GM21723 (cell line): Measurements from ENCODE around the gene MANF.

Experiments
- ATAC-seq: cut with Tn5 transposase; IDR thresholded peaks from one replicate; pipeline ENCODE4 v1.9.1; 2021; ENCODE audit warnings: mild to moderate bottlenecking, moderate library complexity; ENCODE audit not compliant: unreplicated experiment

The MANF gene

DNA sequence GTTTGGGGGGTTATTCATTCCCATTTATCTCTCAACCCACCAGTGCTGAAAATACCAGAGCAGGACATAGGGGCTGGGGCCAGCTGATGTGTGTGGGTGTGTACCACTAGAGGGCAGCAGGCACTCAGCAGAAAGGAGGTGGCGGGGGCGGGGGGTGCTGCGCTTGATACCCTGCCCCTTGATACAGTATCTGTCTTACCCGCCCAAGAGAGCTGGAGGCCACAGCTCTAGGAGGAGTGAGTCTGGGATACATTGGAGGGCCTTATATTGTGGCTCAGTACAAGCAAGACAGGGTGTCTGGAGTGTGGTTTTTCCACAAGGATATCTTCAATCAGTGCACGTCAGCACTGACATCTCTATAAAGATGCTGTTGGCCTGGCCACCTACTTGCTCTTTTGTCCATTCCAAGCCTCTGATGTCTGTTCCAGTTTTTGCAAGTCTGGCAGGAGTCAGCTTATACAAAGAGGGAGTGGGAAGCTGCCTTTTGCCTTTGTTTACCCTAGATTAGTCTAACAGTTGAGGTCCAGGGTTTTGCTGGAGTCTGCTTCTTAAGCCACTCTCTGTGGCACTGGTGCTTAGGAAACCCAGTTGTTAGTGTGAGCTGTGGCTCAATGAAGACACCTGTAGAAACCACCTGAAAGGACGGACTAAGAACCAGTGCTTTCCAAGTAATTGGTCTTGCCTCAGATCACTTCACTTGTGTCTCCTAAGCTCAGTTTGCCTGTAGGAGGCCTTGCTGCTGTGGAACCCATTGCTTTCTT lies 4.5 kb downstream of the MANF start:
- no peak for ATAC-seq

DNA sequence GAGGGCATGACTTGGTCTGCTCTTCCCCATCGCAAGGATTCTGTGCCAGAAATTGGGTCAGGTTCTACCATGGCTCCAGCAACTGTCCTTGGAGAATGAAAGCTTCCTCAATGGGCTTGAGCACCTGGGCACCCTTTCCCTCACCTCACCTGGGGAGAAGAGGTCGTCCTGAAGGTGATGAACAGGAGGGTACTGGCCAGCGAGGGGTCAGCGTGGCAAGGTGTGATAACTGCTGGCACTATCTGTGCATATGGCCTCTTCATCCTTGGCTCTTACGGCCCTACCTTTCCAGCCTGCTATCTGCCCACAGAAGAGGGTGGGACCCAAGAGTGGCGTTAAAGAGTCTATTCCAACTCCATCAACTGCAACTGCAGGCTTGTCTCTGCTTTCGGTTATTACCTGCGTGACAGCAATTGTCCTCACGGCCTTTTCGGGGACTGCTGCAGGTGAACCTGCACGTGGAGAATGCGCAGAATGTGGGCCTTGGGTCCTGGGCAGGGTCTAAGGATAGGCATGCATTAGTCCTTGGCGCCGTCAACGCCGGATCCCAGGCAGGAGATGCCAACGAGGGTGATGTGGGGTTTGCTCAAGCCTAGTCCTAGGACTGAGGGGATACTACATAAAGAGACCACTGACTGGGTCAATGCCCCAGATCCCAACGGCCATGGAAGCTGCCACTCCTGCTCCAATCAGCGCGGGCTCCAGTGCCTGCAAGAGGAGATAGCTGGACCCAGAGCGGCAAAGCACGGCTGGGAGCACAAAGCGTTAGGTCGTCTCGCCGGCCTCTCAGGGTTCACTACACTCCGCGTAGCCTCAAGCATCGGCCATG lies 5.4 kb downstream of the MANF start:
- ATAC-seq: peak; percentile 12

GRCh38 chr3:51391075-51391565 lies 6.0 kb downstream of the MANF start, which contains the start of gene RBM15B:
Gene RBM15B, plus strand, starts transcription at chr3:51391285. Its CDS starts 115 bp downstream, at chr3:51391400.
- ATAC-seq: peak; percentile 89

DNA sequence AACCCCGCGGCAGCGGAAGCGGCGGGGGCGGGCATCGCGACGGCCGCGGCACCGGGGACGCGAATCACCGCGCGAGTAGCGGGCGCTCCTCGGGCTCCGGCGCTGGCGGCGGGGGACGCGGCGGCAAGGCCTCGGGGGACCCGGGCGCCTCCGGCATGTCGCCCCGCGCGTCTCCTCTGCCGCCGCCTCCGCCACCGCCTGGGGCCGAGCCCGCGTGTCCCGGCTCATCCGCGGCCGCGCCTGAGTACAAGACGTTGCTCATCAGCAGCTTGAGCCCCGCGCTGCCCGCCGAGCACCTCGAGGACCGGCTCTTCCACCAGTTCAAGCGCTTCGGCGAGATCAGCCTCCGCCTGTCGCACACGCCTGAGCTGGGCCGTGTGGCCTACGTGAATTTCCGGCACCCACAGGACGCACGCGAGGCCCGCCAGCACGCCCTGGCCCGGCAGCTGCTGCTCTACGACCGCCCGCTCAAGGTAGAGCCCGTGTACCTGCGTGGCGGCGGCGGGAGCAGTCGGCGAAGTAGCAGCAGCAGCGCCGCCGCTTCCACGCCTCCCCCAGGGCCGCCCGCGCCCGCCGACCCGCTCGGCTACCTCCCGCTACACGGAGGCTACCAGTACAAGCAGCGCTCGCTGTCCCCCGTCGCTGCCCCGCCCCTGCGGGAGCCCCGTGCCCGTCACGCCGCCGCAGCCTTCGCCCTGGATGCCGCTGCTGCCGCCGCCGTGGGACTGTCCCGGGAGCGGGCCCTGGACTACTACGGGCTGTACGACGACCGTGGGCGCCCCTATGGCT lies 6.7 kb downstream of the MANF start:
- ATAC-seq: peak; percentile 12

GRCh38 chr3:51392355-51393133 lies 7.5 kb downstream of the MANF start:
- no peak for ATAC-seq

GRCh38 chr3:51393134-51393495 lies 8.0 kb downstream of the MANF start:
- no peak for ATAC-seq

DNA sequence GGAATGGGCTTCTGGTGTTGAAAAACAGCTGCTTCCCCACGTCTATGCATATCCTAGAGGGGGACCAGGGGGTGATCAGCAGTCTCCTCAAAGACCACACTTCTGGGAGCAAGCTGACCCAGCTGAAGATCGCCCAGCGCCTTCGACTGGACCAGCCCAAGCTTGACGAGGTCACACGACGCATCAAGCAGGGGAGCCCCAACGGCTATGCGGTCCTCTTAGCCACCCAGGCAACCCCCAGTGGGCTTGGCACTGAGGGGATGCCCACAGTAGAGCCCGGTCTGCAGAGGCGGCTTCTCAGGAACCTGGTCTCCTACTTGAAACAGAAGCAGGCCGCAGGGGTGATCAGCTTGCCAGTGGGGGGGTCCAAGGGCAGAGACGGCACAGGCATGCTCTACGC lies 8.5 kb downstream of the MANF start:
- ATAC-seq: no peak

DNA sequence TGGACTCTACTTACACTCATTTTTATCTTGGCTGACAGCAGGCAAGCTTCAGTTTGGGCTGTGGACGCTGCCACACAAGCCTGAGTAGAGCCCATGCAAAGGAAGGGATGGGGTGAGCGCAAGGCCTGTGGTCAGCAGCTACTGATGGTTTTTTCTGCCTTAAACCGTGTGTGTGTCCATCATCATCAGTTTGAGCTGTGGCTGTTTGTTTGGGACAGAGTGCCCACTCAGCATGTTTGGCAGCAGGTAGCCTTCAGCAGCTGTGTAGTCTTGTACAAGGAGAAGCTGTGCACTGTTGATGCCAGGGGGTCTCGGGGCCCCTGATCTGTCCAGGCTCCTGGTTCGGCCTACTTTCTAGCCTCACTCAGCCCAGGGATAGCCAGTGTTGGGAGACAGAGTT lies 9.4 kb downstream of the MANF start:
- ATAC-seq: no peak

DNA sequence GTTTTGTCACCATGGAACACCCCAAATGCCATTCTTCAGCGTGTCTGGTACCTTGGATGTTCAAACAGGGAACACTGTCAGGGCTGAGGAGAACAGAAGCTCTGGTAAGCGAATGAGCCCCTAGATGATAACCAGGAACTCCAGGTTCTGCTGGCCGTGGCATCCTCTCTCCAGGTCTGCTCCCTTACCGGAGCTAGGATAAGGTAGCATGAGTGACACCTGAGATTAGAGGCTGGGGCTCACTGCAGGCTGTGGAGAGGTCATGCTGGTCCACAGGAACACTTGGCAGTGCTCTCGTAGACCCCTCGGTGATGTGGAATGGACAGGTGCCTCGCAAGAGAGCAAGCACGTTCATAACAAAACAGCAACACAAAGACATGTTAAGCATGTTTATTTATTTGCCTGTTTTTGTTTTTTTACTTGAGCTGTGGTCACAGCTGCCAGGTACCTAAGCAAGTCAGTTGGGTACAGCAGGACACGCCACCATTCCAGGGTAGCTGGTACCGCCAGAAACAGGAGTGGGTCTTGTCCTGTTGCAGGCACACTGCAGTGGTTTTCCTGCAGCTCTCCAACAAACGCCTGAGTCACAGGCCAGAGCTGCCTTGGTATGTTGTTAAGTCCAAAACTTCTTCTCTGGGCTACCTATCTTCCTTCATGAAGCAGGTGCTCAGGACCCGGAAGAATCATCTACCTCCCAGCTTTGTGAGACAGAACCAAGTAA lies 10.6 kb downstream of the MANF start:
- no peak for ATAC-seq

DNA sequence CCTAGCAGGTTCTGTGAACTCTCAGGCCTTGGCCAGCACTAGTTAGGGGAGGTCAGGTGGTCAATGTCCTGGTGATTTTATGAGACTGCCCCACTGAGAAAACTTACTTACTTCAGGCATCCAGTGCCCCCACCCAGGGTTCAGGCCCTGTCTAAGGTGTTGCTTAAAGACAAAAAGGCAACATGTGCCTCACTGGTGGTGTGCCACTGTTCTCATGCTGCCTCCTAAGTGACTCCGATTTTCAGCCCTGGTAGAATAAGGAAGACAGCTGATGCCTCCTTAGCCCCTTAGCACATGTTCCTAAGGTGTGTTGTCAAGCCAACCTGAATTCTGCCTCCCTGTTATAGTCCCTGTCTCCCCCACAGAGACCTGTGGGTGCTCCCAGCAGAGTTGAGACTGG lies 11.3 kb downstream of the MANF start:
- no peak for ATAC-seq

DNA sequence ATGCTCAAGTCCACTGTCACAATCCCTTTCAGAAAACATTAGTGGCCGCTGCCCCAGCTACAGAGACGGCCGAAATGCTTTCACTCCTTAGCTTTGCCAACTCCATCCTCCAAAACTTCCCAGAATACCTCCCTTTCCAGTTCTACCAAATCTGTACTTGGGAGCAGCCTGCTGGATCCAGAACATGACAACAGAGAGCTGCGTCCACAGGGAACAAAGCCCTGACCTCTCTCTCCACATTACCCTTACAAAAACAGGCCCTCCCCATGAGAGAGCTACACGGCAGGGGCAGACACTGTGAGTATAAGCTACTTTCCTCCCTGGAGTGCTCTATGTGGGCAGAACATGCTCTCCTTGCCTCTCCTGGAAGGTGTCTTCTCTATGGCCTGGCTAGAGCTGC lies 12.3 kb downstream of the MANF start:
- no peak for ATAC-seq

DNA sequence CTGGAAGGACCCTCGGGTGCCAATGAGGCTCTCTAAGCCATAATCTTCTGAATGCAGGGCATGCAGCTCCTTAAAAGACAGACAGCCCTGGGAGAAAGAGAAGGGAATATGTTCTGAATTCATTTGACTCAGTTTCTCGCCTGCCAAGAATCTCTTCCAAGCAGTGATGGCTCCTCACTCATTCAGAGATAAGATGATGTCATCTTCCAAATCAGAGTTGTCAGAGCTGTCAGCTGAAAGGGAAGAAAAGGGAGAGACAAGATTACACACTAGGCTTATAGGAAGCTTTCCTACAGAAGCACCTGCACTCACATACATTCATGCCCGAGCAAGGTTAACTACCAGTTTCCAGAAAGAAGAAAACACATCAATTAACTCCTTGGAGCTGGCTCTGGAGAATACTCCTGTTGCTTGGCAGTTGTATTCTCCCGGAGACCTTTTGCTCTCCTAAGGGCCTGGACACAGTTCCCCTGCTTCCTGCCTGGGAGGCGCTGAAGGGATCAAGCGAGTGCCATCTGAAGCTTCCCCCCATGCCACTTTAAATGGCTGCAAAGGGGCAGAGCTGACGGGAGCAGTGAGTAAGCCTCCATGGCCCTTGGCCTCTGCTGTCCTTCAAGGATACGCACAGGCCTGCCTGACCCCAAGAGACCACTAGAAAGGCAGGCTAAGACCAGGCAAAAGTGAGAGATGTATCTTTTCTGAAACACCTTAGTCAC lies 13.7 kb downstream of the MANF start:
- ATAC-seq: no peak

- ATAC-seq: no peak
Observed at GRCh38 chr3:51400166-51400565, 15.1 kb downstream of the MANF start.

DNA sequence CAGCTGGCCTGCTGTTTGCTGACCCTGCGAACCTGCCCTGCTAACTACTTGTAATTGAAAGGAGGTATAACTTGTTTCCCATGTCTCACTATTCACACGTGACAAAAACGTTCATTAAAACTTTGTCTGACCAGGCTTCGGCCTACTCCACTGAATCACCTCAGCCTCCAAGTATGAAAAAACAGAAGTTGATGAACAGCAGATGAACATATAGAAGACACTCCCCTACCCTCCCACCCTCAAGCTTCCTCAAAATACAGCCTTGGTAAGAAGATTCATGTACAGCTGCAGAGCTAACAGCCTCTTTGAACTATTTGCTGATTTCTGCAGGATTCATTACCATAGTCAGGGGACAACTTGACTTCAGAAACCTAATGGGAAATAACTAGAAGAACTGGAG lies 16.6 kb downstream of the MANF start:
- ATAC-seq: no peak

GRCh38 chr3:51403675-51404074 lies 18.6 kb downstream of the MANF start:
- no peak for ATAC-seq

- no peak for ATAC-seq
Observed at GRCh38 chr3:51408021-51408420, 22.9 kb downstream of the MANF start.

DNA sequence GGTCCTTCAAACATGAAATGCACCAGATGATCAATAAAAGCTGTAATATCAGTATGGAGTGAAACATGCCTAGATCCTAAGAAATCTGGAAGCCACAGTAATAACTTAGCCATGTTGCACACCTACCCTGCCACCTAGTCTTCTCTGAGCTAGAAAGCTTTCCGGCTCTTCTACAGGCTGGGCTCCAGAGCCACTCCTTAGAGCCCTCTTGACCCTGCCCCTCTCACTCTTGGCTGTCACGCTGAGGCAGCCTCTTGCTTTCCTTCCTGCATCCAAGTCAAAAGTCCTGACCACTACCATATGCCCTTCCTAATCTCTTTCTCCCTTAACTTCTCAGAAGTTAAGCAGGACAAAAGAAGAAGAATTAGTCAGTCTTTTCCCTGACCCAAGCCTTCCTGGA lies 23.7 kb downstream of the MANF start:
- ATAC-seq: no peak

DNA sequence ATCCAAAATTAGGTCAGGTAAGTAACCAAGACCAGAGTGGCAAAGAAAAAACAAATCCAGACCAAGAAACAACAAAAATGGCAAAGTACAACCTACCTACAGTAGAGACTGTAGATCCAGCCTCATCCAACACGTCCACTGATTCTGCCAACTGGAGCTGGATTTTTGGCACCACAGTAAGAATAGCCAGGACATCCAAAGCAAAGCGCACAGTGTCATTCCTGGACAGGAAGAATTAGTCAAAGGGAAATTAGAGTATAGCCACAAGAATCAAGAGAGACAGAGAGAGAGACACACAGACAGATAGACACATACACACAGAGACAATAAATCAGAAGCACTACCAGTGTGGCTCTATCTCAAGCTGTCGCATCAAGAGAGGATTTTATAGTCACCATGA lies 37.1 kb downstream of the MANF start:
- ATAC-seq: no peak

- ATAC-seq: no peak
Observed at GRCh38 chr3:51426921-51427320, 41.8 kb downstream of the MANF start.
